Activated T-cell treated with anti-CD3 and anti-CD28 coated beads, Interleukin-2, amount 50 U/mL, for 72 hours (primary cell): ENCODE measurements around the gene PLK1. TPM values are rescaled to one million over a fixed set of nuclear protein-coding genes. Genes with fewer than 3 reads are reported as not detected.
A peak's percentile ranks its signal among the peaks of the same experiment; 100 is the strongest.

Source experiments
- ATAC-seq, 2 donors: fragments of 150-1000 bp; cut with Tn5 transposase; replicated peaks in 1 of 2; 2 replicates each; pipeline ENCODE4 v1.10.0; 2021; ENCODE audit warnings: moderate library complexity in 2 of 2, mild to moderate bottlenecking in 1 of 2
- DNase-seq, 2 donors: peaks; one replicate each; pipeline ENCODE4 v3.0.0; 2021 to 2022; ENCODE audit warnings: mixed read lengths in 1 of 2
- H3K27ac Mint-ChIP-seq: one replicate; pipeline ENCODE4 v1.8.0; 2022; ENCODE audit warnings: mild to moderate bottlenecking, moderate library complexity, mixed read lengths
- H3K27me3 Mint-ChIP-seq: one replicate; pipeline ENCODE4 v1.8.0; 2022; ENCODE audit warnings: low read depth, mixed read lengths
- H3K36me3 Mint-ChIP-seq, 2 donors: one replicate each; pipeline ENCODE4 v1.8.0; 2022; ENCODE audit warnings: mixed read lengths in 2 of 2, mild to moderate bottlenecking in 1 of 2; ENCODE audit not compliant: insufficient read depth in 2 of 2
- H3K4me1 Mint-ChIP-seq: one replicate; pipeline ENCODE4 v1.8.0; 2022; ENCODE audit warnings: low read depth, mixed read lengths
- H3K4me3 Mint-ChIP-seq, 2 donors: one replicate each; pipeline ENCODE4 v1.8.0; 2022; ENCODE audit warnings: mild to moderate bottlenecking in 2 of 2, mixed read lengths in 2 of 2, moderate library complexity in 2 of 2
- H3K9me3 Mint-ChIP-seq, 2 donors: one replicate each; pipeline ENCODE4 v1.8.0; 2022; ENCODE audit warnings: mixed read lengths in 2 of 2
- total RNA-seq, 2 donors: library from RNA; stranded (reverse); gene quantifications; one replicate each; pipeline ENCODE4 v1.2.3, GENCODE V29; 2022

PLK1 gene
- total RNA-seq, 2 donors from 2014 or later = 79.5 to 110 TPM

DNA sequence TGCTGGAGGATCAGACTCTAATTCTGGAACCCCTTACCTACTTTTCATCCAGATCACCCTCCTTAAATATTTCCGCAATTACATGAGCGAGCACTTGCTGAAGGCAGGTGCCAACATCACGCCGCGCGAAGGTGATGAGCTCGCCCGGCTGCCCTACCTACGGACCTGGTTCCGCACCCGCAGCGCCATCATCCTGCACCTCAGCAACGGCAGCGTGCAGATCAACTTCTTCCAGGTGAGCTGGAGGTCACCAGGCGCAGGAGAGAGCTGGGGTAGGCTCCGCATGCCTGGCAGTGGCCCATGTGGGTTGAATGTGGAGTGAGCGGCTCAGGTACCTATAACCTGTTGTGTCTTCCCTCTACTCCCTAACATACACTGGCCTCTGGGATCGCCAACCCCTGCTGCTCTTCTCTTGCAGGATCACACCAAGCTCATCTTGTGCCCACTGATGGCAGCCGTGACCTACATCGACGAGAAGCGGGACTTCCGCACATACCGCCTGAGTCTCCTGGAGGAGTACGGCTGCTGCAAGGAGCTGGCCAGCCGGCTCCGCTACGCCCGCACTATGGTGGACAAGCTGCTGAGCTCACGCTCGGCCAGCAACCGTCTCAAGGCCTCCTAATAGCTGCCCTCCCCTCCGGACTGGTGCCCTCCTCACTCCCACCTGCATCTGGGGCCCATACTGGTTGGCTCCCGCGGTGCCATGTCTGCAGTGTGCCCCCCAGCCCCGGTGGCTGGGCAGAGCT lies 10.9 kb downstream of the PLK1 start:
- no peak for DNase-seq
- H3K27me3 Mint-ChIP-seq = no peaks in the 10 kb centered on the region
- H3K4me3 Mint-ChIP-seq = no peak overlapping the region
- ATAC-seq = peak in 1 of 2 donors; percentile 25
- peaks cover 13 to 27% of the 10 kb centered on the region in 2 donors for H3K36me3 Mint-ChIP-seq
- no peak overlapping the region for H3K27ac Mint-ChIP-seq
- peaks cover 4% of the 10 kb centered on the region for H3K4me1 Mint-ChIP-seq
- no peaks in the 10 kb centered on the region for H3K9me3 Mint-ChIP-seq

DNA sequence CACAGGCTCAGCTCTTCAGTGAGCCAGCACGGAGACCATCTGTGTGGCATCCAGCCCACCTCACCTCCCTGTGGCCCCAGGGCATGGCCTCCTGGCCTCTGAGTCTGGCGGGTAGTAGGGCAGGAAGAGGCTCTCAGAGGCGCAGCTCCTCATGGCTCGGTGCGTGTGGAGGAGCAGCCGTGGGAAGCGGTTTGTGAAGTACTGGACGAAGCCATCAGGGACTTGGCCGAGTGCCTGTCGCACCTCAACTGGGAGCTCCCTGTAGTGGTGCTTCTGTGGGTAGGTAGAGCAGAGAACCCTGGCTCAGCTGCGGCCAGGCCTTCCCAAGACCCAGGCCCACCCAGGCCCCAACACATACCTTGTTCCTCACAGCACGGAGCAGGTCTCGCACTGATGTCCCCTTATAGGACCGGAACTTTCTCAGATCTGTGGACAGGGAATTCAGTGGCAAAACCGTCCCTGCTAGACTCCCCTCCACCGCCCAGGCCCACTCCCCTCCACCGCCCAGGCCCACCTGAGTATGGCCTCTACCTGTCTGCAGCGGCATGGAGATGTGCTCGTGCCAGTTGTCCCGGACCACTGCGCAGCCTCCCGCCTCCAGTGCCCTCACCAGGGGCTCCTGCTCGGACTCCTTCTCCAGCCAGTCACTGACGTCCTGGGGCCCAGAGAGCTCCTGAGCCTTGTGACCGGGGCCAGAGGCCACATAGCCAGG lies 12.2 kb downstream of the PLK1 start:
- Mint-ChIP-seq H3K36me3 (peaks cover 13 to 21% of the 10 kb centered on the region in 2 donors), H3K4me3 (no peak overlapping the region), H3K27ac (no peak overlapping the region), H3K27me3 (no peaks in the 10 kb centered on the region), H3K4me1 (peaks cover 7% of the 10 kb centered on the region), H3K9me3 (no peaks in the 10 kb centered on the region)
- no peak for DNase-seq
- no peak for ATAC-seq

DNA sequence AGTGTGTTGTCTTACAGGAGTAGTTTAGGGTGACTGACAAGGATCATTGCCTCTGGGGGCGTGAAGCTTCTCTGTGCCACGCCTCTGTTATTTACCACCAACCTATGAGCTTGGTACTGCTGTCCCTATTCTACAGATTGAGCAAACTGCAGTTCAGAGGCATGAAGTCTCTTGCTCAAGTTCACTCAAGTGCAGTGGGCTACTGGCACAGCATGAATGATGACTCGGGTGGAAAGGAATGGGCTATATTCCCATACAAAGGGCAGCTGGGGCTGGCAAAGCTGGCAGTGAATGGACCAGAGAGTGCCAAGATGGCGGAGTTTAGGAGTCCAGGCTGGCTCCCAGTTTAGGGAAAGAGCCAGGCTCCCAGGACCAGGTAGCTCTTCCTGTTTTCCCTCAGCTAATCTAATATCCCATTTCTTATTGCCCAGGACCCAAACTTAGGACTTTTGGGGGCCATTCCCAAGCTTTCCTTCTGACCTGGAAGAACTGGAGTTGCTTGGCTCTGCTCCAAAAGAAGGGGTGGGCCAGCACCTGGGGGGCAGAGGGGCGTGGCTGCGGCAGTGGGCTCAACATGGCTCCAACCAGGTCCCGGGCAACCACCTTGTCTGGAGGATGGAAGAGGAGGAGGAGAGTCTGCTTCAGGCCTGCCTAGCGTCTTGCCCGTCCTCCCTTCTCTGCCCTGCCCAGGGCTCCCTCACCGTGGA lies 12.9 kb downstream of the PLK1 start:
- DNase-seq = no peak
- no peak for ATAC-seq
- H3K9me3 Mint-ChIP-seq = no peaks in the 10 kb centered on the region
- H3K27ac Mint-ChIP-seq = no peak overlapping the region
- peaks cover 7% of the 10 kb centered on the region for H3K4me1 Mint-ChIP-seq
- H3K27me3 Mint-ChIP-seq = no peaks in the 10 kb centered on the region
- no peak overlapping the region for H3K4me3 Mint-ChIP-seq
- H3K36me3 Mint-ChIP-seq = peaks cover 13 to 20% of the 10 kb centered on the region in 2 donors

DNA sequence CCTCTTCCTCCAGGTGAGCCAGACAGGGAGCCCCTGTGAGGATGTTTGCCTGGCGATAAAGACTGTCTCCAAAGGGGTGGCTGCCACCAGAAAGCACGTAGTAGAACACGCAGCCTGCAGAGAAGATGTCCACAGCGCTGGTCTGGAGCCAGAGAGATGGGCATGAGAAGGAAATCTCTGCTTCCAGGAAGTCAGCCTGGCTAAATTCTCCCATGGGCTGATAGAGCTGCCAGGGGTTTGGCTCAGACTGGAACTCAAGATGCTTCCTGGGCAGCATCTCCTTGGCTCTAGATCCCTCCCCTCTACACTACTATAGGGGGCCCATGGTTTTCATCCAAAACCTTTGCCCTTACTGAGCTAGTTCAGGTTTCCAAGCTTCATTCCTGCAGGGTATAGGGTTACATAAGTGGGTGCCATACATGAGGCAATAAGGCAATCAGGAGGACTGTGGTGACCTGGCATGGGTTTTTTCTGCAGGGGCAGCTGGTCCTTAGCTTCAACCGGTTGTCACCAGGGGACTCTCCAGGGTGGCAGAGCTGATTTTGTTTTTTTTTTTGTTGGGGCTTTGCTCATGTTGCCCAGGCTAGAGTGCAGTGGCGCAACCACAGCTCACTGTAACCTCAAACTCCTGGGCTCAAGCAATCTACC lies 13.6 kb downstream of the PLK1 start:
- Mint-ChIP-seq H3K4me1 (peaks cover 7% of the 10 kb centered on the region), H3K27me3 (no peaks in the 10 kb centered on the region), H3K36me3 (peaks cover 9 to 16% of the 10 kb centered on the region in 2 donors), H3K9me3 (no peaks in the 10 kb centered on the region), H3K4me3 (no peak overlapping the region), H3K27ac (no peak overlapping the region)
- DNase-seq (no peak), ATAC-seq (no peak)

DNA sequence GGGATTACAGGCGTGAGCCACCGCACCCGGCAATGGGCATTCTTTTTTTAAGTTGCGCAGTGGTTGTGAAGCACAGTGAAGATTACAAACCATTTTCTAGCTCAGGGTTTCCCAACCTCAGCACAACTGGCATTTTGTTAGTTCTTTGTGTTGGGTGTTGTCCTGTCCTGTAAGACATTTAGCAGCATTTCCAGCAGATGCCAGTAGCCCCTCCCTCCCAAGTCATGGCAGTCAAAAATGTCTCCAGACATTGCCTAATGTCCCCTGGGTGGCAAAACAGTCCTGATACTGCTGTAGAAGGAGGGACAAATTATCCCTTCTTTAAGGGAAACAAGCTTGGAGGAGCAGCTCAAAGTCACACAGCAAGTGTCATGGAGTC lies 15.6 kb downstream of the PLK1 start:
- DNase-seq (no peak), ATAC-seq (peak in 1 of 2 donors; percentile 5)
- H3K9me3 Mint-ChIP-seq = no peaks in the 10 kb centered on the region
- H3K27ac Mint-ChIP-seq = no peak overlapping the region
- peaks cover 7% of the 10 kb centered on the region for H3K4me1 Mint-ChIP-seq
- H3K27me3 Mint-ChIP-seq = no peaks in the 10 kb centered on the region
- peak overlapping the region in 1 of 2 donors; percentile 46 for H3K4me3 Mint-ChIP-seq
- H3K36me3 Mint-ChIP-seq = peaks cover 2 to 6% of the 10 kb centered on the region in 2 donors

DNA sequence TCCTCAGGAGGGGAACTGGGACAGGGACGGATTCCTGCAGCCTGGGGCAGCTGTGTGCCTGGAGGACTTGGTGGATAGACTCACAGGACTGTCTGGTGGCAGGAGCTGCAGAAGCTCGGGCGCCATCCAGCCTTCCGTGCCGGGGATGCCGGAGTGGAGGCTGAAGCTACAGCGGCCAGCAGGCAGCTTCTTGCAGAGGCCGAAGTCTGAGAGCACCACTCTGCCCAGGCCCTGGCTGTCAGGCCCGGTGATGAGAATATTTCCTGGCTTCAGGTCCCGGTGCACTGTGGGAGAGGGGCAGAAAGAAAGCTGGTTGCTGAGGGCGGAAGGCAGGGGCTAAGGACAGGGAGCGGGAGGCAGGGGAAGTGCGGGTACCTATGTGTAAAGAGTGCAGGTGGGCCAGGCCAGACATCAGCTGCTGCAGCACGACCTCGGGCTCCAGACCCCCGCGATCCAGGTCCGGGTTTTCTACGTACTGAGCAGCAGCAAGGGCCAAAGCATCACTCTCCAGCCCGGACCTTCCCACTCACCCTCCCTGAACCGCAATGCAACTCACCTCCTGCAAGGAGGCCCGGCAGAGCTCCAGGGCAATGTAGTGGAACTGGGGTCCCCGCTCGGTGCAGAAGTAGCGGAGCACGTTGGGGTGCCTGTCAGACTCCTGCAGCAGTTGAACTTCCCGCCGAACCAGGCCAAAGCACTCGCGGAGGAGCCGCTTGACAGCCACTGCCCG lies 16.1 kb downstream of the PLK1 start:
- no peaks in the 10 kb centered on the region for H3K27me3 Mint-ChIP-seq
- H3K4me3 Mint-ChIP-seq = peak overlapping the region in 1 of 2 donors; percentile 46
- no peaks in the 10 kb centered on the region for H3K9me3 Mint-ChIP-seq
- H3K36me3 Mint-ChIP-seq = peaks cover 0 to 2% of the 10 kb centered on the region in 2 donors
- H3K4me1 Mint-ChIP-seq = peaks cover 7% of the 10 kb centered on the region
- DNase-seq (no peak), ATAC-seq (peak; percentile 20 to 23)
- H3K27ac Mint-ChIP-seq = no peak overlapping the region

DNA sequence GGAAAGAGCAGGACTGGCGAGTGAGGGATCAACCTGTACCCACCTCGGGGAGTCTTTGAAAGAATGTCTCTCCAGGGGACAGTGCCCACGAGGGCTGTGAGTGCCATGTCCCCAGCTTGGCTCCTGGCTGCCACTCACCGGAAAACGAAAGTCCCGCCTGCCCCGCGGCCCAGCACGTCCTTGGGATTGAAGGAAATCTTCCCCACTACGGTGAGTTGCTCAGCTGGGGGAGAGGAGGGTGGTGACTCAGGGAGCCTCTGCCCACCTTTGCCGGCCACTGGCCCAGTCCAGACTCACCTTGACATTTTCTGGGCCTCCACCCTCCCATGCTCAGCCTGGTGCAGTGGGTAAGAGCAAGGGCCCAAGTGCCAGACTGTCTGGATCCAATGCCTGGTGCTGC lies 17.1 kb downstream of the PLK1 start:
- no peaks in the 10 kb centered on the region for H3K9me3 Mint-ChIP-seq
- DNase-seq = no peak
- peaks cover 0 to 2% of the 10 kb centered on the region in 2 donors for H3K36me3 Mint-ChIP-seq
- ATAC-seq = no peak
- no peaks in the 10 kb centered on the region for H3K27me3 Mint-ChIP-seq
- H3K4me3 Mint-ChIP-seq = no peak overlapping the region
- peaks cover 7% of the 10 kb centered on the region for H3K4me1 Mint-ChIP-seq
- no peak overlapping the region for H3K27ac Mint-ChIP-seq

DNA sequence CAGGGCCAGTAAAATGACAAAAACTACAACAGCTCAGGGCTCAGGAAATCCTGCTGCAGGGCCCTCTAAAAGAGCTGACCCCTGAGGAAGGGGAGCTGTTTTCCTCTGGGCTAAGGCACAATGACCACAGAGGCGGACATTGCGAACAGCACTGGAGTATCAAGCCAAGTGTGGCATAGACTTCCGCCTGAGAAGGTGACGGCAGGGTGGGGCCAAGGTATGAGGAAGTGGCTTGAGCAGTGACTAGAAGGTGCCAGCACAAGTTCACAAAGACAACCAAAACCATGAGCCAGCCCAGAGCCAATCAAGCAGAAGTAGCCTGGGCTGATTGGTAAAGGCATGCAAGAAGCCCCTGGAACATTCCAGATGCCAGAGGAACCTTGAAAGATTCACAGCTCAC lies 20.4 kb downstream of the PLK1 start:
- ATAC-seq (peak in 1 of 2 donors; percentile 58), DNase-seq (no peak)
- Mint-ChIP-seq H3K27ac (no peak overlapping the region), H3K4me1 (peaks cover 7% of the 10 kb centered on the region), H3K36me3 (peaks cover 6 to 10% of the 10 kb centered on the region in 2 donors), H3K27me3 (peaks cover 13% of the 10 kb centered on the region), H3K9me3 (peaks cover 3 to 7% of the 10 kb centered on the region in 2 donors), H3K4me3 (no peak overlapping the region)

DNA sequence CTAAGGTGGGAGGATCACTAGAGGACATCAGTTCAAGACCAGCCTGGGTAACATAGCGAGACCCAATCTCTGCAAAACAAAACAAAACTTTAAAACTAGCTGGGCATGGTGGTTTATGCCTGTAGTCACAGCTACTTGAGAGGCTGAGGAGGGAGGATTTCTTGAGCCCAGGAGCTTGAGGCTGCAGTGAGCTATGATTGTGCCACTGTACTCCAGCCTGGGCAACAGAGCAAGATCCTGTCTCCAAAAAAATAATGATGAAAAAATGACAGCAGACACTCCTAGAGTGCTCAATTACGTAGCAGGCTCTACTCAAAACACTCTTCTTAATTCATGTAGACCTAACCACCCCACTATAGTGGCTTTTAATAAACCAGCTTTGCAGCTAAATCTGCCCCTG lies 21.4 kb downstream of the PLK1 start:
- H3K9me3 Mint-ChIP-seq = peaks cover 3 to 7% of the 10 kb centered on the region in 2 donors
- no peak overlapping the region for H3K4me3 Mint-ChIP-seq
- ATAC-seq = no peak
- peaks cover 6 to 10% of the 10 kb centered on the region in 2 donors for H3K36me3 Mint-ChIP-seq
- H3K27me3 Mint-ChIP-seq = peaks cover 13% of the 10 kb centered on the region
- H3K27ac Mint-ChIP-seq = no peak overlapping the region
- DNase-seq = no peak
- no peaks in the 10 kb centered on the region for H3K4me1 Mint-ChIP-seq

DNA sequence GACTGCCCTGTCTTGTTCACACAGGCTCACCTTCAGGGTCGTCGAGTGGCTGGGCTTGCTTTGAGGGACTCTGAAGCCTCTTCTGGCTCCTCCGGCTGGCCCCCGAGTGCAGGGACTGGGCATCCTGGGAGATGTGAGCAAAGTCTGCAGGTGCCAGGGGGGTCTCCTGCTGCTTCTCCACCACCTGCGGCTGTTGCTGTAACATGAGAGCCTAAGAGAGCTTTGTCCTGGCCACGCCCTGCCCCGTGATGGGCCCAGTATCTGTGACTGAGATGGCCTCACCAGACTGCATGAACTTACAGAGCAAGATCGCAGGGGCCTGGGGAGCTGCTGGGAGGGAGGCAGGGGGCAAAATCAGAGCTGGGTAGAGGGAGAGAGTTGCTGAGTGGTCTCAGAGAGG lies 21.8 kb downstream of the PLK1 start:
- Mint-ChIP-seq H3K9me3 (peaks cover 3 to 7% of the 10 kb centered on the region in 2 donors), H3K4me3 (no peak overlapping the region), H3K4me1 (no peaks in the 10 kb centered on the region), H3K27ac (no peak overlapping the region), H3K36me3 (peaks cover 6 to 10% of the 10 kb centered on the region in 2 donors), H3K27me3 (peaks cover 17% of the 10 kb centered on the region)
- ATAC-seq (no peak), DNase-seq (no peak)

DNA sequence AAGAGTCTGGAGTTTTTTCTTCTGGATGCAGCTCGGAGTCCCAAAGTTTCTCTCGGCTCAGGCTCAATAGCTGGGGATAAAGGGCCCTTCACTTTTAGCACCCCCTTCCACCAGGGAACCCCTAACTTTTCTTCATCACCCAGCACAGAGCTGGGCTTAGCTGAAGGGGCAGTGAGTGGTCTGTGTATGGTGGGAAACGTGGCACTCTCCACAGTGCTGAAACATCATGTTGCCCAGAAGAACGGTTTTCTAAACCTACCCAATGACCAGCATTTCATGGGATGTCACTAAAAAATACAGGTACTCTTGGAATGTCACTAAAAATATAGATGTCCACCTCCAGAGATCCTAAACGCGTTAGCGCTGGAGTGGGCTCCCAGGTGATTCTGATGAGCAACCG lies 22.4 kb downstream of the PLK1 start:
- ATAC-seq = no peak
- Mint-ChIP-seq H3K36me3 (peaks cover 6 to 10% of the 10 kb centered on the region in 2 donors), H3K9me3 (peaks cover 3 to 7% of the 10 kb centered on the region in 2 donors), H3K27ac (no peak overlapping the region), H3K4me1 (no peaks in the 10 kb centered on the region), H3K4me3 (no peak overlapping the region), H3K27me3 (peaks cover 22% of the 10 kb centered on the region)
- DNase-seq = no peak

DNA sequence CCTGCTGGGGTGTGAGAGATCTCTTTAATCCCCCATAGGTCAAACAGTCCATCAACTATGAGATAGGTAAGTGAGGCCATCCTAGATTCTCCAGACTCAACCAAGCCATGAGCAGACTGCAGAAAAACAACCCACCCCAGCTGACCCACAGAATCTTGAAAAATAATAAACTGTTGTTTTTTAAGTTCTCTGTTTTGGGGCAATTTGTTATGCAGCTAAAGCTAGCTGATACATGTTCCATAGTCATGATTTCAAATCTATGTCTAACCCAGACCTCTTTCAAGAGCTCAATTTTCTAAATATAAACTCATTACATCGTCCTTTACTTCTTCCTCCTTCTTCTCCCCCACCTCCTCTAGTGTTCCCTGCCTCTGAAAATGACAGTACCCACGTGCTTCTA lies 24.3 kb downstream of the PLK1 start:
- Mint-ChIP-seq H3K27ac (no peak overlapping the region), H3K9me3 (peaks cover 3 to 7% of the 10 kb centered on the region in 2 donors), H3K4me1 (no peaks in the 10 kb centered on the region), H3K36me3 (peaks cover 6 to 10% of the 10 kb centered on the region in 2 donors), H3K4me3 (no peak overlapping the region), H3K27me3 (peaks cover 22% of the 10 kb centered on the region)
- ATAC-seq (no peak), DNase-seq (no peak)
